Amniotic stem cell (primary cell): ENCODE measurements around the gene FADS3.

Source experiments
- DNase-seq: peaks from one replicate; lab custom pipeline; 2025; lab: John Stamatoyannopoulos, UW

FADS3 gene, protein sequence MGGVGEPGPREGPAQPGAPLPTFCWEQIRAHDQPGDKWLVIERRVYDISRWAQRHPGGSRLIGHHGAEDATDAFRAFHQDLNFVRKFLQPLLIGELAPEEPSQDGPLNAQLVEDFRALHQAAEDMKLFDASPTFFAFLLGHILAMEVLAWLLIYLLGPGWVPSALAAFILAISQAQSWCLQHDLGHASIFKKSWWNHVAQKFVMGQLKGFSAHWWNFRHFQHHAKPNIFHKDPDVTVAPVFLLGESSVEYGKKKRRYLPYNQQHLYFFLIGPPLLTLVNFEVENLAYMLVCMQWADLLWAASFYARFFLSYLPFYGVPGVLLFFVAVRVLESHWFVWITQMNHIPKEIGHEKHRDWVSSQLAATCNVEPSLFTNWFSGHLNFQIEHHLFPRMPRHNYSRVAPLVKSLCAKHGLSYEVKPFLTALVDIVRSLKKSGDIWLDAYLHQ

DNA sequence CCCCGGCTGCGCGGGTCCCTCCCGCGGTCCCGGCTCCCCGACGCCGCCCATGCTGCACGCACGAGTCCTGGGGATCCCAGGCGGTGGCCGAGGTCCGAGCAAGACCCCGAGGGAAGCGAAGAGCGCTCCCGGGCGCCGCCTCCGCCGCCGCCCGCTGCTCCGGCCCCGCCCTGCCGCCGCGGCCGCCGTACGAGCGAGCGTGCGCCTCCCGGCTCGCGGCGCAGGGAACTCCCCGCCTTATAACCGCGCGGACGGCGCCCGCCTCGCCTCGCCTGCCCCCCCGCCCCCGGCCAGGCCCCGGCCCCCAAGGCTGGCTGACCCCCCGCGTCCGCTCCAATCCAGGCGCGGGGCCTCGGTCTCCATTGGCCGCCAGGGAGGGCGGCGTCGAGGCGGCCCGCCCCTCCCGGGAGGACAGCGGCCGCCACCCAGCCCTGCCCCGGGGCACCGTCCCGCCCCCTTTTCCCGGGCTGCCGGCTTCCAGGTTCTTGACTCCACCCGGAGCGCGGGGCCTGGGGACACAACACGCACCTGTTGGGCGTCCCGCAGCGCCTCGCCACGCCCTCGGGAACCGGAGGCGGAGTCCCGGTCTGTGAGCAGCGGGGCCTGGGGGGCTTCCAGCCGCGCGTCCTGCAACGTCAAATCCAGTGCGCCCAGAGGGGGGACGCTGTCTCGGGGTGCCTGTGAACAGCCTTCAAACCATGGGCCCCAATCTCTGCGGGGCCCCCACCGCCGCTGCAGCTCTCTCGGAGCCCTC lies at the start of gene FADS3:
FADS3 (minus strand) TSS at position 215 of the 754 bp plus-strand sequence; CDS start at position 51, 164 bp downstream.
- peak; percentile 19 for DNase-seq

DNA sequence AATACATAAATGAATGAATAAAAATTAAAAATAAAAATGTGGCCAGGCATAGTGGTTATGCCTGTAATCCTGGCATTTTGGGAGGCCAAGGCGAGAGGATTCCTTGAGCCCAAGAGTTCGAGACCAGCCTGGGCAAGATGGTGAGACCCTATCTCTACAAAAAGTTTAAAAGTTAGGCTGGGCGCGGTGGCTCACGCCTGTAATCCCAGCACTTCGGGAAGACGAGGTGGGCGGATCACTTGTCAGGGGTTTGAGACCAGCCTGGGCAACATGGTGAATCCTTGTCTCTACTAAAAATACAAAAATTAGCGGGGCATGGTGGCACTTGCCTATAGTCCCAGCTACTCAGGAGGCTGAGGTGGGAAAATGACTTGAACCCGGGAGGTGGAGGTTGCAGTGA lies 49.1 kb upstream of the FADS3 start:
- no peak for DNase-seq

DNA sequence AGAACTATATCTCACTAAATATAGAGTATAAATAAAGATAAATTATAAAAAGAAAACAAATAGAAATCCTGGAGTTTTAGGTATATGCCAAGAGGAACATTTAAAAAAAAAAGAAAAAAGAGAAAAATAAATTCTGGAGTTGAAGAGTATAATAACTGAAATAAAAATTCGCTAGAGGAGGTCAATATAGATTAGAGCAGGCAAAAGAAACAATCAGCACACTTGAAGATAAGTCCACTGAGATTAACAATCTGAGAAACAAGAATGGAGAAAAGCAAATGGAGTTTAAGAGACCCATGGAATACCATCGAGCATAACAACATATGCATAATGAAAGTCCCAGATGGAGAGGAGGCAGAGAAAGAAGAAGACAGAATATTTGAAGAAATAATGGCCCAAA lies 44.5 kb upstream of the FADS3 start:
- no peak for DNase-seq

DNA sequence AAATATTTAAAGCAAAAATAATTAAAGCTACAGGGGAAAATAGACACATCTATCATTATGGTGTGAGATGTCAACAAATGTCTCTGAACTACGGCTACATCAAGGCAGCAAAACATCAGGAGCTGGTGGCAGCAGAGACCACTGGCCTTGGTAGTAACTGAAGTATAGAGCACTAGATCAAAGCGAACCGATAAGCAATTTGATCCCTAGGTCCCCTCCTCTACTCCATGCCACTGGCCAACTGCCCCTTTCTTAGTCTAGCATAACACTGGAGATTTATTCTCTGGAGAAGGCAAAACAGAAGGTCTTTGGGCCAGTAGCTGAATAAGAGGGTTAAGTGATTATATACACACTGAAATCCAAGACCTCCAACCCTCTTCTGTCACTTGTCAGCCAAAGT lies 39.6 kb upstream of the FADS3 start:
- no peak for DNase-seq

DNA sequence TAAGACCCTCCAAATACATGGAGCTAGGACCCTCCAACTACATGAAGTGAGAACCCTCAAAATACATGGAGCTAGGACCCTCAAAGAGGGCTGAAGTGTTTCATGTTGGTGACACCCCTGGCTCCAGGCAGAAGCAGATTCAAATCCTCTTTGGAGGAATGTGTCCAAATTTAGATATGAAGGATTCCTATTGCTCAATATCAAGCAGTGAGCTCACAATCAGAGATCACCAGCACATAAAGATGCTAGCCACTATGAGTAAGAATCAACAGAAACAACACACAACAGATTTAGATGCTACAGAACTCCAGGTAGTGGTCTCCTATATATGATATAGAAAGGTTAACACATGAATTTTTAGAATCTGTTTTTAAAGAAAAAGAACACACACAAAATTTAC lies 37.3 kb upstream of the FADS3 start:
- DNase-seq, result no peak

DNA sequence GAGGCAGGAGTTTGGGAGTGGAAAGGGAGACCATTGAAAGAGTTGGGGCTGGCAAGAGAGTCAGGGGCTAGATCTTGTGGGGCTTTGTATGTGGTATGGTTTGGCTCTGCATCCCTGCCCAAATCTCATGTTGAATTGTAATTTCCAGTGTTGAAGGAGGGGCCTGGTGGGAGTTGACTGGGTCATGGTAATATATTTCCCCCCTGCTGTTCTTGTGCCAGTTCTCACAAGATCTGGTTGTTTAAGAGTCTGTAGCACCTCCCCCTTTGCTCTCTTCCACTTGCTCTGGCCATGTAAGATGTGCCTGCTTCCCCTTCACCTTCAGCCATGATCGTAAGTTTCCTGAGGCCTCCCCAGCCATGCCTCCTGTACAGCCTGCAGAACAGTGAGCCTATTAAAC lies 36.2 kb upstream of the FADS3 start:
- no peak for DNase-seq

DNA sequence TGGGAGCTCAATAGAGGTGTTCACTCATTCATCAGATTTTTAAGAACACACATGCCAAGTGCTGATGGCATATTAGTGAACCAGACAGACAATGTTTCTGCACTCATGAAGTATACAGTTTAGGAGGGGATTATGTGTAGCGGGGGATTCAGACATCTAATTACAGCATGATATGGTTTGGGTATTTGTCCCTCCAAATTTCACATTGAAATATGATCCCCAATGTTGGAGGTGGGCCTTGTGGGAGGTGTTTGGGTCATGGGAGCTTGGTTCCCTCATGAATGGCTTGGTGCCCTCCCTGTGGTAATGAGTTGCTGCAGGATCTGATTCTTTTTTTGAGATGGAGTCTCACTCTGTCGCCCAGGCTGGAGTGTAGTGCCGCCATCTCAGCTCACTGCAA lies 34.9 kb upstream of the FADS3 start:
- DNase-seq, result no peak

DNA sequence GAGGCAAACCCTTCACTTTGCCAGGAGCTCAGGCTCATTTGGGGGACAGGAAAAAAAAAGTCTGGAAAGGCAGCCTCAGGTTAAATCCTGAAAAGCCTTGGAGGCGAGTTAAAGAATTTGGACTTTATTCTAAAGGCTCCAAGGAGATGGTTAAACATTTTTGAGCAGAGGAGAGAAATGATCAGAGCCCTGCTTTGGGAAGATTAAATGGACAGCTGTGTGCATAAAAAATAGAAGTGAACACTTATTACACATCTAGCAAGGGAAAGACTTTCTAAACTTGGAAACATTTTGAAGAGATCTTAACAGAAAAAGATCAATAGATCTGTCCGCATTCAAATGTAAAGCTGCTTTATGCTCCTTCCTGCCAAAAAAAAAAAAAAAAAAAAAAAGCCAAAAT lies 34.4 kb upstream of the FADS3 start:
- no peak for DNase-seq

DNA sequence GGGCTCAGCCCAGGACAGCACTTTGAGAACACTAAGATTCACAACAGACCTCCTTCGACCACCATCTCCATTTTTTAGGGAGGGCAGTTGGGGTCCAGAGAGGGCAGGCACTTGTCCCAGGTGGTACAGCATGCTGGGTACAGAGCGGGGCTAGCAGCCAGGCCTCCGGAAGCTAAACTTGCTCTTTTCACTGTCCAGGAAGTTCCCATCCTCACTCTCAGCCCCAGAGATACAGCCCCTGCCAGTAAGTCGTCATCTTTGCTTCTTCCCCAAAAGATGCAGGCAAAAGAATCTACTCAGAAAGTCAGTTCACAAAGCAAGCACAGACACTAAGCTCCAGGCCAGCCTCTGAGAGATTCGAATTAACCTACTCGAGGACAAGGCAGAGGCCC lies 32.7 kb upstream of the FADS3 start:
- DNase-seq, result no peak

DNA sequence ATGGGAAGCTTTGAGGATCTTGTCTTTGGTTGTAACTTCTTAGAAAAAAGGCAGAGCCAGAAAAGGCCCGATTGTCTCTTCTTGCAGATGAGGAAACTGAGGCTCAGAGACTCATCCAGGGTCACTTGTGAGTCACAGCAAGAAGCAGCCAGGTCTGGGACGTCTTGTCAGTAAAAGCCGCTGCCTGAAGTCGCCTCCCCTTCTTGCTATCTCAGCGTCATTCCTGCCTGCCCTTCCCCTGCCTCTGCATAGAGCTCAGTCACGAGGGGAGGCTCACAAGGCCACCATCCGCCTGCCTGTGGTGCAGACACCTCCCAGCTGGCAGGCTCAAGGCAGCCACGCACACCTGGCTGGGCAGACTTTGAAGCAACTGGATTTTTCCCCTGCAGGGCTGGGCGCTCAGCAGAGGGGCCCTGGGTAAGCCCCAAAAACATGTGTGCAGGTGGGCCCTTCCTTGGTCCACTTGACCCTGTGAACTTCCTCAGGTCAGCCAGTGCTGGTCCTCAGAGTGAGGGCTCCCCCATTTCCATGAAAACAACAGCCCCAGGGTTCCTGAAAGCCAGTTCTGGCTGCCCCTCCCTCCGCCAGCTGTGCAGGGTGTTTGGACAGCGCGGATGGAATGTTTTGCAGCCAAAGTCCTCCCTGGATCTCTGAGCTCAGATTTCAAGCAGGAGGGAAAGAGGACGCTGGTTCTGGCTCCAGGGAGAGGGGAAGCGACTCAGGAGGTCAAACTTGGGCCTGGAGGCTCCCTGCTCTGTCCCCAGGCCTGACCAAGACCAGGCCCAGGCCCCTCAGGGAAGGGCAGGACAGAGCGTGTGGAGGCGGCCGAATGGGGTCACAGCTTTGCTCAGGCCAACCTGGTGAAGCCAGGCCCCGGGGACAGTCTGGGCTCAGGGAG lies 32.1 kb upstream of the FADS3 start:
- peak; percentile 23 for DNase-seq

DNA sequence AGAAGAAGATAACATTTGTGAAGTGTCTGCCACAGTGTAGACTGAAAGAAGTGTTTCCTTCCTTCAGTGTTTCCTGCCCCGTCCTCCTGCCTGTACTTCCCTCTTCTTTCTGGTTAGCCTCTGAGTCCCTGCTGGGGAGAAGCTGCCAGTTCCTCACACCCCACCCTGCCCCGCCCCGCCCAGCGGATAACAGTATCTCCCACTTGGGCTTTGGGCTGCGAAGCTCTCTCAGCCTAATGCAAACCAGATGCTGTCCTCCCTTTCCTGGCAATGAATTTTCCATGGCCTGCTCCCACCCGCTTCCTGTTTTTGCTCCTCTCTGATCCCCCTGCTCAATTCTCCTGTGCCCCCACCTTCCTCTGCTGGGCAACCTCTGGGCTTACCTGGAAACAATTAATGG lies 31.2 kb upstream of the FADS3 start:
- DNase-seq, result peak; percentile 21

DNA sequence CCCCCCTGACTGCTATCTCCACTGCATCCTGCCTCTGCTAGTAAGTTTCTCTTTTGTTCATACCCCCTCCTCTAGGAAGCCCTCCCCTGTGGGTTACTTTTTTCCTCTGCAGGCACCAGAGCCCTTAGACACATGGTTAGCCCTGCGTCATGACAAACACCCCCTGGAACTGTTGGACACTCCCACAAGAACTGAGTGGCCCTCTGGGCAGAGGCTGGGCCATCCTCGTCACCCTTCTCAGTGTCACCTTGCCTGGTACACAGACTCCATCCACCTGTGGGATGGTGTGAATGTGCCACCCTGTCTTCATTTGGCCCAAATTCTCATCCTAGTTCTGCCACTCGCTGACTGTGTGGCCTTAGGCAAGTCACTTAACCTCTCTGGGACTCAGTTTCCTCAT lies 30.1 kb upstream of the FADS3 start:
- DNase-seq, result no peak

DNA sequence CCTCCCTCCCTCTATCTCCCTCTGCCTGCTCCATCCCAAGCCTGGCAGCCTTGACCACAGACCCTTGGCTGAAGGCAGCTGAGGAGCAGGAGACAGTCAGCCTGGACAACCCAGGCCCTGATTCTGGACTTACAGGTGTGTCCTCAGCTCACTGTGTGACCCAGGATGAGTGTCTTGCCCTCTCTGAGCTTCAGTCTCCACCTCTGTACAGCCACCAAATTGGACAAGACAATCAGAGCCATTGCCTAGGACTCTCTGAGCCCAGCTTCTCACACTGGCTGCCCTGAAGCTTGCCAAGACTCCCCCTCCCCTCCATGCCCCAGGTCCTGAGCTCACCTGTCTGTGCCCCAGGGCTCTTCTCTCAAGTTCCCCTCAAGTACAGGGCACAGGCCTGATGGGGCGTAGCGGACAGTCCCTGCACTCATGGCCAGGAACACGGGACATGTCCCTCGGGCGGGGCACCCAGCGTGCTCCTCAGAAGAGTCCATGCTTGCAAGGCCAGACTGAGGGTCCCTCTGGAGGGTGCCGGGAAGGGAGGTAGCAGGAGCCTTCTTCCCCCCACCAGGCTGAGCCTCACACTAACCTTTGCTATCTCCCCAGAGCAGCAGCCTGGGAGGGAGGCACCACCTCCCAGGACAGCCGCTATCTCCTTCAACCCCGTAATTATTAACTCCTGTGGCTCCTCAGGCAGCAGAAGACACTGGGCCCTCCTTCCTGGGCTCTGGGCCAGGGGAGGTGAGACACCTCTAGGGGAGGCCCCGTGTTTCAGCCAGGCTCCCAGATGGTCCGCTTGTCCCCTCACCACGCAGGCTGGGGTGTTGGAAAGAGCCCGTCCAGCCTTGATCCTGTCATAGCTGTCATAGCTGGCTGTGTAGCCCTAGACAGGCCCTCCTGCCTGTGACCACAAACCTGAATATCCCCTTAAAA lies 28.6 kb upstream of the FADS3 start:
- no peak for DNase-seq

DNA sequence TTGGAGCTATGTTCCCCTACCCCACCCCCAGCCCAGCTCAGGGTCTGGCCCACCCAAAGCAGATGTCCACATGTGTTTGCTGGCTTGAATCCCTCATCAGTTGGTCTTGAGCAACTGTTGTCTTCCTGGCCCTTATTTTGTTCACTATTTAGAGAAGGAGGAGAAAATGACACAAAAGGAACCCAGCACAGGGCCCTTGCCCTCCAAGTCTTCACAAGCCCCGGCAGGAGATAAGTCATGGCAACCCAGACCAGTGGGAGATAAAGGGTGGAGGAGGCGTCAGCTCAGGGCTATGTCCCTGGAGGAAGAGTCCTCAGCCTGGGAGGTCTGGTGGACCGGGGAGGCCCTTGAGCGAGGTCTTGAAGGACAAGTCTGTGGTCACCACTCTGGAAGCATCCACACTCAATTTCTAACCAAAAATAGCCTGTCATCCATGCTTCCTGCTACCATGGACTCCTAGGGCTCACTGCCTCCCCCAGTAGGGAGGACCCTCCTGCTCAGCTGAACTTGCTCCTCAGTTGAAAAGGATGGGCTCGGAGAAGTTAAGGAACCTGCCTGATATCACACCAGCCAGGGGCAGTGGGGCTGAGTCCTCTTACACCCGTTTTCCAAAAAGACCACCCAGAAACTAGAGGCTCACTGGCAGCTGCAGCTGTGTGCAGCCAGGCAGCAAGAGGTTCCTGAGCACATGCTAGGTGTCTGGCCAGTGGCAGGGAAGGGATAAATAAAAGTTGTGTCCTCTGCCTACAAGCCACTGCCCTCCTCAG lies 27.8 kb upstream of the FADS3 start:
- no peak for DNase-seq

DNA sequence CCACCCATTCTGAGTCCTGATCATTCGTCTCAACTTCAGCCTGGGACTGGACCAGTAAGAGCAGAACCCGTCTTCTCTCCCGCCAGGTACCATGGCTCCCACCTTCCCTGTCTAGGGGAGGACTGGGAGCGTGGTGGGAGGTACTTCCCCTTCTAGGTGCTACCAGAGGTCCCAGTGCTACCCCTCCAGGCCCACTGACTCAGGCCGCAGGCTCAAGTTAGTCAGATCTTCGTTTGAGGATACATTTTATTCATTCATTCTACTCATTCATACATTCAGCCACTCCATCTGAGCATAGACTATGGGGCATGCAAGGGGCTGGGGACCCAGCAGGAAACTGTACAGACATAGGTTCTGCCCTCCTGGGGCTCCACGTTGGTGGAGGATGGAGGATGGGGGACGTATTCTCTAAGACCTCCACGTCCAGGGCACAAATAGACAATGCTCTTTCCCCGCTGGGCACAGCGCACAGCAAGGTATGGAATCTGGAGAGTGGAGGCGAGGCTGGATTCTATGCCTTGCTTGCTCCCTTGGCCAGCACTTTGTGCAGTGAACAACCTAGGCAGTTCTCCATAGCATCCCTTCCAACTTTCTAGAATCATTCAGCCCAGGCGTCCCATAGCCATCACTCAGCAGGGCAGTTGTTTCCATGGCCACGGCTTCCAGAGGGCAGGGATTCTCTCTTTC lies 27.0 kb upstream of the FADS3 start:
- DNase-seq, result no peak

DNA sequence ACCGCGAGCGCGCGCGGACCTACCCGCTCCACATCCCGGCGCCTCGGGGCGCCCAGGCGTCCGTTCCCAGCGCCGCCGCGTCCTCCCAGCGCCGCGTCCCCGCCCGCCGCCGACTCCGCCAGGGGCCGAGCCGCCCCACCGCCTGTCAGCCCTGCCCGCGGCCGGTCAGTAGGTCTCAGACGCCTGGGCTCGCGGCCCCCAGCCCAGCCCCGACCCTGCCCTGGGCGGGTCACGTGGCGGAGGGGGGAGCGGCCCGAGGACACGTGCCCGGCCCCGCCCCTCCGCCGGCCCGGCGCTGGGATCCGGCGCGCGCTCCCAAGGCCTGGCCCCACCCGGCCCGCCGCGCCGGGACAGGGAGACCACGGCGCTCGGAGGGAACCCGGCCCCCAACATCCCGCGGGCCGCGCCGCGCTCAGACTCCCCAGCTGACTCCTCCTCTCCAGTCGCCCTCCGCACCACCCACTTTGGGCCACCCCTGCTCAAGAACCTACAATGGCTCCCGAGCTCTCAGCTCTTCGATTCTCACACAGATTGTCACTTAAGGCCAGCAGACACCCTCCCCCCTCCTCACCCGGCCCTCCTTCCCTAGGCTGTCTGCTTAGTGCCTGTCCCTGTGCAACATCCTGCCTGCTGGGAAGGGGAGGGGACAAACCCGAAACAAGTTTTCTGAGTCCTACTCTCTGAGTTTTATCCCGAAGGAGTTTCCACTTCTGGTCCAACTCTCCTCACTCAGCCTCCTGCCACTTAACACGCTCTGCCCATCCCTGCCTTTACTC lies 26.2 kb upstream of the FADS3 start, which contains the start of gene RAB3IL1:
RAB3IL1 (minus strand) TSS at position 233 of the 776 bp plus-strand sequence; CDS start at position 34, 199 bp downstream.
- DNase-seq, result peak; percentile 26

DNA sequence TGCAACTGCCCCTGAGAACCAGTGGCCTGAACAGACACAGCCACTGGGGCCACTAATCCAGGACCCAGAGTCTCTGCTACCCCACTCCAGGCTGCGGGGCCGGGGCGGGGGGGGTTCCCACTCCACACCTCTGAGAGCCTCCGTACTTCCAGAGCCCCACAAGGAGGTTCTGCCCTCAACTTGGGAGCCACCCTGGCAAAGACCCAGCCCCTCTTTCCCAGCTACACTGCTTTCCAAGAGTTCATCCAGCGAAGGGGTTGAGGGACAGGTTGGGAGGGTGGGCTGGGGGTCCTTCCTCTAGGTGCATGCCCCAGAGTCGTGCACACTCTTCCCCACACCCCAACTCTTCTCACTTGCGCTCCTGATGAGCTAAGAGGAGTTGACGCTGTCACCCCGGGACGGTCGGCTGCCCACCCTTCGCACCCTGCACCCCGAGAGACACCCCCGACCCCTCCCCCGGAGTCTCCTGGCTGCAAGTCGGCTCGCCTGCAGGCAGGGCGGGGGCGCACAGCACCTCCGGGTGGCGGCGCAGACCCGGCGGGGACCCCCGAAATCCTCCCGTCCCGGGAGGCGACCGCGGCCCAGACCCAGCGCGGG lies 25.5 kb upstream of the FADS3 start:
- DNase-seq, result no peak

DNA sequence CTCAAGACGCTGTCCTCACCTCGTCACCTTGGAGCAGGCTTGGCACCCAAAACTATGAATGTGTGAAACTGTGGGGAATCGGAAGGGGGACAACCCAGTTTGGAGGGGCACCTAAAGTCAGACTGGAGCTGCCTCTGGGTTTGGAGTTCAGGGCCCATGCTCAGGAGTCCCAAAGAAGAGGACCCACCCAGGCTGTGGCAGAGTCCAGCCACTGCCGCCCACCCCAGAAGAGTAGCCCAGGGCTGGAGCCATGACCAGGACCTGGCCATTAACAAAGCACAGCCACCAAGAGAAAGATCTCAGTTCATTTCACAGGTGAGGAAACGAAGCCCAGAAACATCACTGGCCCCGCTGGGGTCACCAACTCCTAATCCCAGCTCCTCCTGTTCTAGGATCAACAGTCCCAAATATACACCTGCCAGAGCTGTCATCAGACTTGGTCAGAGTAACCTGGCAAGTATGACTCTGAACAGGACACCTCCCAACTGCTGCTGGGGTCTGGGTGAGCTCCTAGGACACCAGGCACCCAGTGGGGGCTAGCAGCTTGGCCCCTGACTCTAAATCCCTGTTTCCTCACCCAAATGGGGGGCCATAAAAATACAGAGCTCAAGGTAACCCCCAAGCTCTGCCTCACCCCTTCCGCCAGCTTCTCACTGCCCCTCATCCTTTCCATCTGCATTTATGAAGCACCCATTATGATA lies 23.3 kb upstream of the FADS3 start:
- no peak for DNase-seq
